HepG2 (cell line): ENCODE results near the gene STAMBPL1. TPM values are rescaled to one million over a fixed set of nuclear protein-coding genes. Genes with fewer than 3 reads are reported as not detected.

Source experiments
- ATAC-seq: fragments of 200-7000 bp; cut with Tn5 transposase; 3 replicates; pipeline ENCODE4 v1.9.1; 2020; ENCODE audit warnings: mild to moderate bottlenecking, moderate library complexity
- BruUV-seq: library from RNA; stranded (reverse); fragments of 400-500 nt; replicated peaks from 2 replicates; lab custom pipeline; 2021; lab: Mats Ljungman, UMichigan
- CTCF ChIA-PET: fragments of 300-600 bp; formaldehyde crosslinking; extraction: SDS; loops from one replicate; lab custom pipeline; 2021; ENCODE audit warnings: low total read pairs, inconsistent platforms, low intra/inter-chr PET ratio; lab: Yijun Ruan, JAX
- POLR2A ChIA-PET: fragments of 350-600 bp; sonication (Branson Sonifier 250); formaldehyde crosslinking; loops from one replicate; lab custom pipeline; 2020; ENCODE audit warnings: antibody characterized with exemption, inconsistent platforms; lab: Yijun Ruan, JAX
- DNase-seq: peaks from one replicate; pipeline ENCODE4 v3.0.0-alpha.2; 2015; ENCODE audit warnings: low spot score
- FAIRE-seq: peaks from 3 replicates; lab custom pipeline; 2011; peaks lifted over from hg19 to GRCh38; lab: Jason Lieb, UNC
- H2AFZ ChIP-seq: one replicate; pipeline ENCODE4 v1.6.1; 2011; ENCODE audit warnings: low read length, inconsistent platforms
- H3K27ac ChIP-seq: fragments of 300-600 bp; 3 replicates; pipeline ENCODE4 v1.8.0; 2011; ENCODE audit warnings: mixed run types, mild to moderate bottlenecking, mixed read lengths, low read length, inconsistent platforms; ENCODE audit not compliant: insufficient read depth; ENCODE audit errors: extremely low read length
- H3K27me3 ChIP-seq, 2 experiments: fragments of 200-600 bp in 1 of 2; 2 replicates in 1 of 2; 3 replicates in 1 of 2; pipeline versions ENCODE4 v1.6.0 to v1.8.0; 2011; ENCODE audit warnings: low read length in 2 of 2, mild to moderate bottlenecking in 2 of 2, moderate library complexity in 2 of 2, inconsistent platforms in 1 of 2; ENCODE audit not compliant: insufficient read depth in 2 of 2, control insufficient read depth in 1 of 2
- H3K36me3 ChIP-seq, 2 experiments: fragments of 200-600 bp in 1 of 2; replicated peaks in 1 of 2; 2 replicates in 1 of 2; 3 replicates in 1 of 2; pipeline versions ENCODE4 v1.5.1 to v1.8.0; 2011; ENCODE audit warnings: low read length in 2 of 2, inconsistent platforms in 1 of 2; ENCODE audit not compliant: insufficient read depth in 2 of 2, control insufficient read depth in 1 of 2
- H3K4me1 ChIP-seq: 2 replicates; pipeline ENCODE4 v1.5.1; 2012; ENCODE audit warnings: low read length, inconsistent platforms; ENCODE audit not compliant: insufficient read depth
- H3K4me2 ChIP-seq: 2 replicates; pipeline ENCODE4 v1.6.0; 2011; ENCODE audit warnings: low read depth, low read length, inconsistent platforms
- H3K4me3 ChIP-seq, 3 experiments: fragments of 200-600 bp in 1 of 3; sonication (generic), shearing (Covaris generic) in 1 of 3; replicated peaks in 1 of 3; 2 replicates each; pipeline ENCODE4 v1.5.1; 2011 to 2016; ENCODE audit warnings: low read length in 3 of 3, inconsistent platforms in 2 of 3, low read depth in 2 of 3, mild to moderate bottlenecking in 2 of 3, control low read depth in 1 of 3, mixed read lengths in 1 of 3; ENCODE audit not compliant: insufficient read depth in 1 of 3
- H3K79me2 ChIP-seq: one replicate; pipeline ENCODE4 v1.6.1; 2011; ENCODE audit warnings: low read length, inconsistent platforms; ENCODE audit not compliant: insufficient read depth
- H3K9ac ChIP-seq: 2 replicates; pipeline ENCODE4 v1.6.0; 2011; ENCODE audit warnings: mild to moderate bottlenecking, low read depth, low read length, inconsistent platforms; ENCODE audit not compliant: insufficient read depth
- H3K9me3 ChIP-seq: 2 replicates; pipeline ENCODE4 v1.5.1; 2012; ENCODE audit warnings: mild to moderate bottlenecking, low read length
- H4K20me1 ChIP-seq: 2 replicates; pipeline ENCODE4 v1.6.0; 2011; ENCODE audit warnings: inconsistent platforms, mild to moderate bottlenecking, low read length, moderate library complexity; ENCODE audit not compliant: insufficient read depth
- MBD4 ChIP-seq: IDR thresholded peaks from 2 replicates; pipeline ENCODE4 v1.6.1; 2012; ENCODE audit warnings: low read length, inconsistent platforms, borderline replicate concordance
- NFIB ChIP-seq: sonication (generic); formaldehyde crosslinking; IDR thresholded peaks from 2 replicates; pipeline ENCODE4 v1.9.0; 2021; ENCODE audit warnings: missing genetic modification reagents, mild to moderate bottlenecking, borderline replicate concordance
- NR2C2 ChIP-seq: sonication (generic); formaldehyde crosslinking; IDR thresholded peaks from 2 replicates; pipeline ENCODE4 v1.4.0; 2020; ENCODE audit warnings: missing genetic modification reagents, mild to moderate bottlenecking, moderate library complexity, borderline replicate concordance
- NR2F6 ChIP-seq, 2 experiments: IDR thresholded peaks; 2 replicates each; pipeline ENCODE4 v1.6.1; 2016; ENCODE audit warnings: antibody characterized with exemption in 1 of 2, mild to moderate bottlenecking in 1 of 2
- RXRA ChIP-seq: sonication (generic); formaldehyde crosslinking; IDR thresholded peaks from 2 replicates; pipeline ENCODE4 v1.5.1; 2020; ENCODE audit warnings: missing genetic modification reagents
- ZBTB40 ChIP-seq, 2 experiments: fragments of 450-650 bp in 1 of 2; sonication (generic) in 1 of 2; formaldehyde crosslinking in 1 of 2; IDR thresholded peaks; 2 replicates each; pipeline versions ENCODE4 v1.6.1 to v1.8.0; 2016 to 2022; ENCODE audit warnings: antibody characterized with exemption in 1 of 2, mild to moderate bottlenecking in 1 of 2, missing genetic modification reagents in 1 of 2
- WGBS: methylation state at CpG from one replicate; pipeline ENCODE4 v1.1.6; 2017; ENCODE audit warnings: low lambda C conversion rate; 5-methylcytosine and 5-hydroxymethylcytosine counted together
- in situ Hi-C: cut with HindIII; loops from 2 replicates; pipeline ENCODE4 v1.10.0; 2017; ENCODE audit warnings: low pct_unique_long_range_greater_than_20kb; ENCODE audit not compliant: extremely low pct_ligation_motif_present
- intact Hi-C: fragments of 100-400 bp; cut with micrococcal nuclease; formaldehyde crosslinking; loops from one replicate; pipeline ENCODE4 v1.10.0; 2022; ENCODE audit not compliant: unreplicated experiment
- polyA plus RNA-seq, 8 experiments: library from polyadenylated mRNA; depleted of rRNA in 3 of 8; stranded (reverse) in 7 of 8; unstranded in 1 of 8; fragments of >200 nt; fragmentation: Illumina TruSeq in 4 of 8; extraction: Trizol in 4 of 8; gene quantifications; 2 replicates each; pipeline versions ENCODE4 v1.2.1 to v1.2.3, GENCODE V29; 2011 to 2016; ENCODE audit warnings: low read depth in 4 of 8, missing spikeins in 1 of 8, mixed read lengths in 1 of 8; ENCODE audit not compliant: insufficient read depth in 1 of 8
- total RNA-seq, 5 experiments: library from RNA; depleted of rRNA; stranded (reverse); fragments of >200 nt; fragmentation: Illumina TruSeq; extraction: Trizol; gene quantifications; 2 replicates each; pipeline ENCODE4 v1.2.3, GENCODE V29; 2016; ENCODE audit warnings: low read depth in 1 of 5

STAMBPL1 gene
- total and polyA plus RNA-seq, 2 of the 13 experiments (the other 11 are each of a cell fraction or from before 2014, with no cell fraction given) = 1.4 to 1.5 TPM

- TF ChIP-seq ZBTB40 (IDR thresholded peaks at IDR 0.05) (no peak), ZBTB40 (CRISPR knock-in tag; IDR thresholded peaks at IDR 0.05) (no peak), NR2C2 (no peak)
These were observed 78.7 kb downstream of the STAMBPL1 start (continued) for GRCh38 chr10:88958721-88959120.

GRCh38 chr10:88960802-88961201 lies 80.8 kb downstream of the STAMBPL1 start:
- 100% methylated on average over 1 of the region's 1 CpG for WGBS
- in situ Hi-C loops = no loop called here

More at GRCh38 chr10:88960802-88961201, 80.8 kb downstream of the STAMBPL1 start:
- intact Hi-C loops = no loop called here
- Histone ChIP-seq H3K9ac (no peak overlapping the region), H3K27ac (no peak overlapping the region), H3K9me3 (no peaks in the 10 kb centered on the region), H3K4me1 (peaks cover 8% of the 10 kb centered on the region), H3K27me3 (no peaks in the 10 kb centered on the region), H3K79me2 (no peaks in the 10 kb centered on the region), H3K4me3 (no peak overlapping the region), H4K20me1 (no peaks in the 10 kb centered on the region), H3K36me3 (no peaks in the 10 kb centered on the region), H2AFZ (no peak overlapping the region), H3K4me2 (no peak overlapping the region)
- ChIA-PET POLR2A (no interaction called here), CTCF (no interaction called here)
- DNase-seq (no peak), FAIRE-seq (no peak), ATAC-seq (no peak)
- TF ChIP-seq RXRA (CRISPR knock-in tag) = no peak
- TF ChIP-seq NR2F6 (IDR thresholded peaks at IDR 0.05) = no peak
- TF ChIP-seq NR2F6 (CRISPR knock-in tag; IDR thresholded peaks at IDR 0.05) = no peak
- TF ChIP-seq NFIB (CRISPR knock-in tag) = no peak
- TF ChIP-seq MBD4 = no peak
- BruUV-seq = no TSS peak
